WTC11 (cell line): ENCODE data around the gene TUBGCP6.

Experiments used
- AFF4 ChIP-seq: sonication (generic); formaldehyde crosslinking; IDR thresholded peaks from 2 replicates; pipeline ENCODE4 v1.8.1; 2023; ENCODE audit warnings: mild to moderate bottlenecking, missing genetic modification reagents, borderline replicate concordance
- ETV6 ChIP-seq: sonication (generic); formaldehyde crosslinking; IDR thresholded peaks from 2 replicates; pipeline ENCODE4 v1.8.1; 2022; ENCODE audit warnings: mild to moderate bottlenecking, missing genetic modification reagents
- SP1 ChIP-seq: sonication (generic); formaldehyde crosslinking; conservative IDR thresholded peaks from 2 replicates; pipeline ENCODE4 v1.8.1; 2022; ENCODE audit warnings: missing genetic modification reagents
- TF ChIP-seq, protein P1 (sequence below): fragments of 200-600 bp; IDR thresholded peaks from 2 replicates; pipeline ENCODE4 v1.8.0; 2022; ENCODE audit warnings: antibody characterized with exemption

DNA sequence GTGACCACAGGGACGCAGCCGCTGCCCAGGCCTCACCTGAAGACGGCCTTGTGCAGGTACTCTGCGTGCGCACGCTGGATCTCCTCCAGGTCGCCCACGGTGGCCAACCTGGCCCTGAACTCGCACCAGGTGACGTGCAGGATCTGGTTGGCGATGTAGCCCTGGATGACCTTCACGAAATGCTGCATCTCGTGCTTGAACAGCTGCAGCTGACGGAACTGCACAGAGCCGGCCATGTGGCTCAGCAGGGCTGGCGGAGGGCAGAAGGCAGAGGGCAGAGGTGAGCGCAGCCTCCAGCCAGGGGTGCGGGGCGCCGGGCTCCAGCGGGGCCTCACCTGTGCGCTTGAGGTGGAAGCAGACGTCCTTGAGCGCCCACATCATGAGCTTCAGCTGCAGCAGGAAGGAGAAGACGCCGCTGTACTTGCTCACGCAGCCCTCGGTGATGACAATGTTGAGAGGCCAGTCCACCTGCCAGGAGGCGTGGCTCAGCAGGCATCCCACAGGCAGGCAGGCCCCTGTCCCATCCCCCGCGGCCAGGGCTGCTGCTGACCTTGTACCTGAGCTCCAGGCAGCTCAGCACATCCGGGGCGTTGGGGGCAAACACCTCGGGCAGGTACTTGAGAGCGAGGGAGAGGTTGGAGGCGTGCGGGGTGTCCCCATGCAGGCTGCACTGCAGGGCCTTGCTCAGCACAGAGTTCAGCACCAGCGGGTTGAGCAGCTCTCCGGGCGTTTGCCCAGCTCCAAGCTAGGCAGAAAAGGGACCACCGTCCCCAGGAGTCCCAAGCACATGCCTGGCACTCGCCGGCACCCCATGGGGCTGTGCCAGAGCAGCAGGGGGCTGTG lies 26.4 kb downstream of the TUBGCP6 start:
- TF ChIP-seq, protein P1, sequence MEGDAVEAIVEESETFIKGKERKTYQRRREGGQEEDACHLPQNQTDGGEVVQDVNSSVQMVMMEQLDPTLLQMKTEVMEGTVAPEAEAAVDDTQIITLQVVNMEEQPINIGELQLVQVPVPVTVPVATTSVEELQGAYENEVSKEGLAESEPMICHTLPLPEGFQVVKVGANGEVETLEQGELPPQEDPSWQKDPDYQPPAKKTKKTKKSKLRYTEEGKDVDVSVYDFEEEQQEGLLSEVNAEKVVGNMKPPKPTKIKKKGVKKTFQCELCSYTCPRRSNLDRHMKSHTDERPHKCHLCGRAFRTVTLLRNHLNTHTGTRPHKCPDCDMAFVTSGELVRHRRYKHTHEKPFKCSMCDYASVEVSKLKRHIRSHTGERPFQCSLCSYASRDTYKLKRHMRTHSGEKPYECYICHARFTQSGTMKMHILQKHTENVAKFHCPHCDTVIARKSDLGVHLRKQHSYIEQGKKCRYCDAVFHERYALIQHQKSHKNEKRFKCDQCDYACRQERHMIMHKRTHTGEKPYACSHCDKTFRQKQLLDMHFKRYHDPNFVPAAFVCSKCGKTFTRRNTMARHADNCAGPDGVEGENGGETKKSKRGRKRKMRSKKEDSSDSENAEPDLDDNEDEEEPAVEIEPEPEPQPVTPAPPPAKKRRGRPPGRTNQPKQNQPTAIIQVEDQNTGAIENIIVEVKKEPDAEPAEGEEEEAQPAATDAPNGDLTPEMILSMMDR: no peak
- TF ChIP-seq AFF4 (no peak), SP1 (no peak), ETV6 (no peak)
